Measurements from ENCODE around the gene PRODH2. TPM values are rescaled to one million over a fixed set of nuclear protein-coding genes. Genes with fewer than 3 reads are reported as not detected.
"Not testable (repeated sequence)": the region's sequence is repeated elsewhere in the genome, so short reads cannot be mapped to it uniquely, and the experiment has no call there.

The PRODH2 gene
- total RNA-seq, 1 donor from 2014 or later: not detected

DNA sequence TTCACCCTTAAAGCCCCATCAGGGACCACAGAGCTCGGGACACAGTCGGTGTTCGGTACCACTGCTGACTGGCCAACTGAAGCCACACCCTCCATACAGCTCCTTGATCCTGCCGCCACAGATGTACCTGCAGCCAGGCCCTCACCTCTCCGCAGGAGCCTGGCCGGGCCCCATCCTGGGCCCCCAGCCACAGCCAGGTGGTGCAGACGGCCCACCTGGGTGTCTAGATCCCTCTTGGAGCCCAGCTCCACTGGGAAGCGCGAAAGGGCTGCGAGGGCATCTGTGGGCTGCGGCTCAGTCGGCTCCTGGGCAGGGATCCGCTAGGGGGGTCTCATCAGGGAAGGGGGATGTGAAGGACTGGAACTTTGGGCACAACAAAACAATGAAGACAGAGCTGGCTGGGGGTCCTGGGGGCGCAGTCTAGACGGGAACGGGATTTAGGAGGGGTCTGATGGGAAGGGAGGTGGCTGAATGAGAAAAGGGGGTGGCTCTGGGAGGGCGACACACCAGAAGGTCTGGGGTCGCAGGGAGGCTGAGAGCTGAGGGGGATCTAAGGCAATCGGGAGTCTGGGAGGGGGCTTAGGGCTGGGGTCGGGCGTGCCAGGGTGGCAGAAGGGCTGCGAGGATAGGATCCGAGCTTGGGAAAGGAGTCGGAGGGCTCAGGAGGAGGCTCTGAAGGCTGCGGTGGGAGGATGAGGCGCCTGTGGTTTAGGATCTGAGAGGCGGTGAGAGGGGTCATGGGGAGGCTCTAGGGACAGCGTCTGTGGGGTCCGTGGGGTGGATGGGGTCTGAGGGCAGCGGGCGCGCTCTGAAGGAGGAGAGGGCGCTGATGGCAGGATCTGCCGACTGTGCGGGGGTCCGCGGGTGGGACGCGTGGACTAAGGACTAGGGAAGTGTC lies 15.8 kb downstream of the PRODH2 start:
- DNase-seq: no peak

DNA sequence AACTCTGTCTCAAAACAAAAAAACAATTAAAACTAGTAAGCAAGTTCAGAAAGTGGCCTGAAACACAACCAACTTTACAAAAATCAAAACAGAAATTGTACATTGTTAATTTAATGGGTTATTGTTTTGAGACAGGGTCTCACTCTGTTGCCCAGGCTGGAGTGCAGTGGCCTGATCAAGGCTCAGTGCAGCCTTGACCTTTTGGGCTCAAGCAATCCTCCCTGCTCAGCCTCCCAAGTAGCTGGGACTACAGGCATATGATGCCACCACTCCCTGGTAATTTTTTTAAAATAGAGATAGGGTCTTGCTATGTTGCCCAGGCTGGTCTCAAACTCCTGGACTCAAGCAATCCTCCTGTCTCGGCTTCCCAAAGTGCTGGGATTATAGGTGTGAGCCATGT lies 17.1 kb downstream of the PRODH2 start:
- DNase-seq: not testable (repeated sequence)

GRCh38 chr19:35793381-35794165 lies 19.1 kb downstream of the PRODH2 start:
- DNase-seq: no peak

DNA sequence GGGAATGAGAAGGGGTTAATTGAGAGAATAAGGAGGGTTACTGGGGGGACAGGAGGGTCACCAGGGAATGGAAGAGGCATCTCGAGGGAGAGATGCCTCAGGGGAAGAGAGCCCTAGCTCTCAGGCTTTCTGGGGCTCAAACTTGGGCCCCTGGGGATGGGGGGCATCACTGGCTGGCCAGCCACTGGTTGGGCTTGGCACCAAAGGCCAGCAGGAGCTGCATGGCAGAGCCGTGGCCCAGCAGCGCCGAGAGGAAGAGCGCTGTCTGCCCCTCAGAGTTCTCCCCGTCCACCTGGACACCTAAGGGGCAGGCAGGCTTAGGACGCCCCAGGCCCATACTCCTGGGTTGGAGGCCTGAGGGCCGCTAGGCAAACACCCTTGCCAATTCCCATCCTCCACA lies 19.8 kb downstream of the PRODH2 start:
- no peak for DNase-seq

- DNase-seq: no peak
These were observed 20.3 kb downstream of the PRODH2 start for GRCh38 chr19:35792312-35792711.

DNA sequence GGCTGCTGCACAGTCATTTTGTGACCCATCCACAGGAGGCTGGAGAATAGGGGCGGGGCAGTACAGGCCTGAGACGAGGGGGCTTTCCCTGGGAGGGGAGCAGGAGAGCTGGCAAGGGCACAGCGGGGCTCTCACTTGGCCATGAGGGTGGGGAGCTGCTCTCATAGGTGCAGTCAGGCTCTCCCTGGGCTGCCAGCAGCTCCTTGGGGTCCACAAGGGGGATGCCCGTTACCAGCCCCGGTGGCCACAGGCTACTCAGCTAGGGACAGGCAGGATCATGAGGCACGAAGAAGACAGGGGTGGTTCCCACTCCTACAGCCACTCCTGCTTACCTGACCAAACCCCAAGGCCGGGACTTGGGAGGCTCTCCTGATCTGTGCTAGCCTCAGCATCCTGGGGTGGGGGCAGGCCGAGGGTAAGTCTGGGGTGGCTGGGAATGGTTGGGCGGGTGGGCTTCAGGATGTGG lies 20.8 kb downstream of the PRODH2 start:
- no peak for DNase-seq

DNA sequence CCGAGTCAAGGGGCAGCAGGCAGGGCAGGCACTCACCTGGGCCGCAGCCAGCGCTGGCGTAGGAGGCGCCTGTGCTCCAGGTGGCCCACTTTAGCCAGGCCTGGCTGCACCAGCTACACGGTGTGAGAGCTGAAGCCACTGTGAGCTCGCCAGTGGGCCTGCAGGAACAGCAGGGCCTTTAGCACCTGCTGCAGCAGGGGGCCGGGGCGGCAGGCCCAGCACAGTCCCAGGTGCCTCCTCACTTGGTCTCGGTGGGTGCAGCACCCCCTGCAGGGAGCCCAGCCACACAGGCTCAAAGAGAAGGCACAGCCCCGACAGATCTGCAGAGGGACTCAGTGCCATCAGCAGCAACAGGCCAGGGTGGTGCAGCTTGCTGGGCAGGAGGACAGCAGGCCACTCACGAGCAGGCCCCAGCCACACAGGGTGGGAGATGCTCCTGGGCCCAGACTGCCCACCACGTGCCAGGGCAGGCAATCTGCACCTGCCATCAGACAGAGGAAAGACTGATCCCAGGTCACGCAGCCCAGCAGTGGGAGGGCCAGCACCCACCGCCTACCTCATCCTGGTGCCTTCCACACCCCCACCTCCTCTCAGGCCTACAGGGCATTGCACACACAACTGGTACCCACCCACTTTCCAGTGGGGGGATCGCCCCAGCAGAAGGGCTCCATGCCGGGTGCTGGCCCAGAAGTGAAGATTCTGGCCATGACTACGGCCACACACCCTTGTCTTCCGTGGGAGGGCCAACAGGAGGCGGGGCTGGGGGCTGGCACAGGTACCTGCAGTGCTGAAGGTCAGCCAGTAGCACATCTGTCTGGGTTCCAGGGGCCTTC lies 21.4 kb downstream of the PRODH2 start:
- no peak for DNase-seq

DNA sequence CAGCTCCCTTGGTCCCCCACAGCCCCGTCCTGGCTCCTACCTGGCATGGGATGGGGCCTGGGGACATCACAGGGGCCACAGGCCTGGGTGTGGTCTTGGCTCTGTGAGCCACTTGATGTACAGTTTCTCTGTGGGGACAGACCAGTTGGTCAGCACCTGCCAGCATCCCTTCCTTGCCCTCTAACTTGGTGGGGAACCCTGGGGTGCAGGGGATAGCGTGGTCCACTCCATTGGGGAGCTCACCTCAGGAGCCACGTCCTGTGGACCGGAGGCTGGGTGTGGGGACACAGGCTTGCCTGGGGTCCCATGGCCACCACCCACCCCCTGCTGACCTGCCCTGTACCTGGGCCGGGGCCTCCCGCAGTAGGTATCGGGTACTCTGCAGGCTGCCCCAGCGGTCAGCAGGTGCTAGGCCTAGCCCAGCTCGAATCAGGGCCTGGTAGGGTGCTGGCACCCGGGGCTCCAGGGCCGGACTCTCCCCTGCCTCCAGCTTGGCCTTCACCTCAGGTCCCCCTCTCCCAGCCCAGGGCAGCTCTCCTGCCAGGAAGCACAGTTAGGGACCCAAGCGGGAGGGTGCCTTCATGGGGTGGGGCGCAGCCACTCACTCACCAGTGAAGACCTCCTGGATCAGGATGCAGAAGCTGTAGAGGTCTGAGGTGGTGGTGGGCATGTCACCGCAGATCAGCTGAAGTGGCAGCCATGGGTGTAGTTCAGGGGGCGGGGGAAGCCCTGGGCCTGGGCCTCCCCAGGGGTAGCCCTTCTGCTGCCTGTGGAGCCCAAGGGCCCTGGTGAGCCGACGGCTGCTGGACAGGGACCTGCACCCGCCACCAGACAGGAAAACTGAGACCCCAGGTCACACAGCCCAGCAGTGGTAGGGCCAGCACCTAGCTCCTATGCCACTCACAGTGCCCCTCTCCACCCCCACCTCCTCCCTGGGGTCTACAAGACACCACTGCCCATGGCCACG lies 22.4 kb downstream of the PRODH2 start:
- DNase-seq: no peak

DNA sequence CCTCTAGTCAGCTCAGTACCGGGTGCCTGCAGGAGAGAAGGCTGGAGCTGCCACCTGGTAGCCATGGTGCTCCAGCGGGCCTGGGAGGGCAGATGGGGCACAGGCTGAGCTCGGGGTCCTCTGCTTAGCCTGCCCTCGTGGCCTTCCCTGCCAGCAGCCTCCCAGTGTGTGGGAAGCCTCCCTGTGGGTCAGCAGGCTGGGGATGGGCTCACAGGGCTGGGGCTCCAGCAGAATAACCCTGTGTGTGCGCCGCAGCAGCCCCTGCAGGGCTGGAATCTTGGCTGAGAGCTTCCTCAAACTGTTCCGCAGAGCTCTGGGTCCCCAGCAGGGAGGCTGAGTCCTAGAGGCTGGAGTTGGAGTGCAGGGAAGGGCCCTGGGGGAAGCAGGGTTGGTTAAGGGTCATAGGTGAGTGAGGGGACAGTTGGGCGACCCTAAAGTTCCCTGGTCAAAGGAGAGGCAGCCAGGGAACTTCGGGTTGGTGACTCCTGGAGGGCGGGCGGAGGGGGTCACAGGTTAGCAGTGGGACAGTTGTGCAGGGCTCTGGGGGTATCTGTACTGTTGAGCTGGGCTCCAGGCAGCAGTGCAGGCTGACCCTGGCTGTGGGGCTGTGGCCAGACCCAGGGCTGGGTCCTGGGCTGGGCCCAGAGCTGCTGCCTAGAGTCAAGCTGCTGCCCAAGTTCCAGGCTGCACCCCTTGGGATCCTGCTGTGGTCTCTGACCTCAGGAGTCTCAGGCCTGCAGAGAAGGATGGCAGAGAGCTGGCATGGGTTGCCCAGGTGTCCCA lies 23.3 kb downstream of the PRODH2 start:
- no peak for DNase-seq

DNA sequence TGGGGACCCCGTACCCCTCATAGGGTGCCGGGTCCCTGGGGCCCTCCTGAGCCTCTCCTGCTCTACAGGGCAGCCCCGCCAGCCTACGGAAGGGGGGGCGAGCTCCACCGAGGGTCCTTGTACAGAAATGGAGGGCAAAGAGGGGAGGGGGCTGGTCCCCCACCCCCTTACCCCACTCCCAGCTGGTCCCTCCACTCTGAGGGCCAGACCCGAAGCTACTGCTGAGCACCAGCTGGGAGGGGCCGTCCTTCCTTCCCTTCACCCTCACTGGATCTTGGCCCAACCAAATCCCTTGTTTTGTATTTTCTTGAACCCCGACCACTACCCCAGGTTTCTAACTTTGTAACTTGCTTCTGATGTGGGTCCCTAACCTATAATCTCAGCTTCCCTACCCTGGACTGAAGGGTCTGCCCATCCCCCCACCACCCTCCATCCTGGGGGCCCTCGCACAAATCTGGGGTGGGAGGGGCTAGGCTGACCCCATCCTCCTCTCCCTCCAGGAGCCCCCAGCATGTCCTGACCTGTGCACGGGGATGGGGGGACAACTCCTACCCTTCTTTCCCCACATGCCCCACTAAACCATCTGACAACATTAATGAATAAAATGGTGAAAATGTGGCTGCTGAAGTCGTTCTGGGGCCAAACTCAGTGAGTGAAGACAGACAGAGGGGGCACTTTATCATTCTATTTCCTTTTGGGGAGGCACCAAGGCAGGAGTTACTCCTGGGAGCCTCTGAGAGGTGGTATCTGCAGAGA lies 24.3 kb downstream of the PRODH2 start:
- no peak for DNase-seq

- no peak for DNase-seq
These were observed 25.3 kb downstream of the PRODH2 start for GRCh38 chr19:35787227-35787799.

DNA sequence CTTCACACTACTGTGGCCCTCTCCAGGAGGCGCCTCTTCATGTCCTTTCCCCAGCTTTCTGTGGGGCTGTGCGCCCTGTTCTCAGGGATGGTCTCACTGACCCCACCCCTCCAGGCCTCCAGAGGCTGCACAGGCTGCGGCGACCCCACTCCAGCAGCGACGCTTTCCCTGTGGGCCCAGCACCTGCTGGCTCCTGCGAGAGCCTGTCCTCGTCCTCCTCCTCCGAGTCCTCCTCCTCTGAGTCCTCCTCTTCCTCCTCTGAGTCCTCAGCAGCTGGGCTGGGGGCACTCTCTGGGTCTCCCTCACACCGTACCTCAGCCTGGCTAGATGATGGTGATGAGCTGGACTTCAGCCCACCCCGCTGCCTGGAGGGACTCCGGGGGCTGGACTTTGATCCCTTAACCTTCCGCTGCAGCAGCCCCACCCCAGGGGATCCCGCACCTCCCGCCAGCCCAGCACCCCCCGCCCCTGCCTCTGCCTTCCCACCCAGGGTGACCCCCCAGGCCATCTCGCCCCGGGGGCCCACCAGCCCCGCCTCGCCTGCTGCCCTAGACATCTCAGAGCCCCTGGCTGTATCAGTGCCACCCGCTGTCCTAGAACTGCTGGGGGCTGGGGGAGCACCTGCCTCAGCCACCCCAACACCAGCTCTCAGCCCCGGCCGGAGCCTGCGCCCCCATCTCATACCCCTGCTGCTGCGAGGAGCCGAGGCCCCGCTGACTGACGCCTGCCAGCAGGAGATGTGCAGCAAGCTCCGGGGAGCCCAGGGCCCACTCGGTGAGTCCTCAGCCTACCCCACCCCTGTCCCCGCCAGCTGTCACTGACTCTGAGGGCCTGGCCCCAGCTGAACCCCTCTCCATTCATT lies 26.1 kb downstream of the PRODH2 start:
- DNase-seq: no peak

- no peak for DNase-seq
These were observed 27.4 kb downstream of the PRODH2 start for GRCh38 chr19:35785339-35785627.

DNA sequence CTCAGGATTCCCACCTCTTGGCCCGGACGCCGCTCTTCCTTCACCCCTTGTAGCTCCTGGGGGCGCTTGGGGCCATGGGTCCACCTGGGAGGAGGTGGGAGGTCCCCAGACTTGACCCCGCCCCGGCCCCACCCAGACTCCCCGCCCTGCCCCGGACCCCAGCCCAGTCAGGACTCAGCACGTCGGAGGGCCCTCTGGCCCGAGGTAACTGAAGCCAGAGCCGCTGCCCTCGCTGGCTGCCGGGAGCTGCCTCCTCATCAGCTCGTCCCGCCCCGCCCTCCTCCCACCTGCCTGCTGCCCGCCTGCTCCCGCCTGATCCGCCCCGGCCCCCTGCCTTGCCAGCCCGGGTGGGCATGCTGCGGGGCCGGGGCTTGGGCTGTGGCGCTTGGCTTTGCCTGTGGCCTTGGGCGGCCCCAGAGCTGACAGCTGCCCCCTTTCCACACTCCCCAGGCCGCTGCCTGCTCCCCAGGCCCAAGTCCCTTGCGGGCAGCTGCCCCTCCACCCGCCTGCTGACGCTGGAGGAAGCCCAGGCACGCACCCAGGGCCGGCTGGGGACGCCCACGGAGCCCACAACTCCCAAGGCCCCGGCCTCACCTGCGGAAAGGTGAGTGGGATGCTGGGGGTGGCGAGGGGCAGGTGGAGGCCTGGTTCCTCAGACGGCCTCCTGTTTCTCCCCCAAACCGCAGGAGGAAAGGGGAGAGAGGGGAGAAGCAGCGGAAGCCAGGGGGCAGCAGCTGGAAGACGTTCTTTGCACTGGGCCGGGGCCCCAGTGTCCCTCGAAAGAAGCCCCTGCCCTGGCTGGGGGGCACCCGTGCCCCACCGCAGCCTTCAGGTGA lies 27.9 kb downstream of the PRODH2 start:
- no peak for DNase-seq

DNA sequence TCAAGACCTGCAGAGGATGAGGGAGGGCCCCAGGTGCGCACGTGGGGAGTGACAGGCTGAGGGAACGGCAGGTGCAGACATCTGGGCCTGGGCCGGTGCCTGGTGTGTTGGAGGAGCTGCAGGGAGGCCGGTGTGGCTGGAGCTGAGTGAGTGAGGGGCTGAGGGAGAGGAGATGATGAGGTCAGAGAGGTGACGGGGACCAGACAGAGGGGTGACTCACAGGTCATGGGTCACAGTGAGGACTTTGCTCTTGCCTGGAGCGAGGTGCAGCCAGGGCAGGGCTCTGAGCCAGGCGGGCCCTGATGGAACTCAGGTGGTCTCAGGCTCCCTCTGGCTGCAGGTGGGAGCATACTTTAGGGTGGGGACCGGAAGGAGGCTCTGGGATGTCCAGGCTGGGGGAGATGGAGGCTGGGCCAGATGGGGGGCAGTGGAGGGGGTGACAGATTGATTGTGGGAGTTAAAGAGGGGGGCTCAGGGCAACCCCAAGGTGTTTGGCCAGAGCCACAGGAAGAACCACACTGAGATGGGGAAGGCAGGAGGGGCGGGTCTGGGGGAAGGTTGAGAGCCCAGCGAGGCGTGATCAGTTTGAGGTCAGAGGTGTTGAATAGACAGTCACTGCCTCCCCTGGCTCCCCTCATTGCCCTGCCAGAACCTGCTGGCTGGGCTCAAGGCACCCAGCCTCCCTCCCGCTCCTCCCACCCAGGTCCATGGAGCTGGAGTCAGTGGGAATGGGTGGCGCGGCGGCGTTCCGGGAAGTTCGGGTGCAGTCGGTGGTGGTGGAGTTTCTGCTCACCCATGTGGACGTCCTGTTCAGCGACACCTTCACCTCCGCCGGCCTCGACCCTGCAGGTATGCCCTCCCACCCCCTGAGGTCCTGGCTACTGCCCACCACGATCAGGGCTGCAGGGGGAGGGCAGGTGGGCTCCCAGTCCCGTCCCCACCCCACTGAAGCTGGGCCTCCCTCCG lies 28.9 kb downstream of the PRODH2 start:
- no peak for DNase-seq

DNA sequence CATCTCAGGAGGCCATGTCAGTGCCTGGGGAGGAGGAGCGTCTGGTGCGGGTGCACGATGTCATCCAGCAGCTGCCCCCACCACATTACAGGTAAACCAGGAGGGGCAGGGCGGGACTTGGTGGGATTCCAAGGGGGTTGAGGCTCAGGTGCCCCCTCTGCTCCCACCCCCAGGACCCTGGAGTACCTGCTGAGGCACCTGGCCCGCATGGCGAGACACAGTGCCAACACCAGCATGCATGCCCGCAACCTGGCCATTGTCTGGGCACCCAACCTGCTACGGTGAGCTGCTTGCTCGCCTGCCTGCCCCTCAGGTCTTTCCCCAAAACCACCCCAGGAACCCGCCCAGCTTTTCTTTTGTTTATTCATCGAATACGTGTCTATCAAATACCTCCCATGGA lies 30.1 kb downstream of the PRODH2 start:
- DNase-seq: no peak

Measured in tongue (tissue), 2 donors.